Measurements from ENCODE around the gene KCNC4.

DNA sequence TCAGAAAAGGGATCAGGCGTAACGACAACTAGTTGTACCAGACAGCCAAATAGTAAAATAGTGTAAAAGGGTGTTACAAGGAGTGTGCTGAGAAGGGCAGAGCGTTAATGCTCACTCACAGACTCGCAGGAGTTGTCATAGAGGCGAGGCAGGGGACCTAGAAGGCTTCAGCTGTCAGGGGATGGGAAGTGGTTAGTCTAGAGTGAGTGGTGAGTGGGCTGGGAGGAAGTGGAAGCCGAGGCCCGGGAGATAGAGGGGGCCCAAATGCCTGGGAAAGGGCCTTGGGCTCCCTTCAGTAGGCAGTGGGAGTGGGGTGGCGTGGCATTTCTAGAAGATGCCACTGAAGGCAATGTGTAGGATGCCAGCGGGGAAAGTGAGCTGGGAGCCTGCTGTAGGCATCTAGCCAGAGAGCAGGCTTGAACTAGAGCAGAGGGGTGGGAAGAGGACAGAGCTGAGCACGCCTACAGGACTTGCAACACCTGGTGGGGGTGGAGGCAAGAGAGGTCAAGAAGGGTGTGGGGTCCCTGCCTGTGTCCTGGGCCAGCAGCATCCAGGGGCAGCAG is 49.5 kb upstream of the KCNC4 start:
- TF ChIP-seq POLR2A (IDR thresholded peaks at IDR 0.05; ENCODE audit: low read length) (no peak), GATA1 (IDR thresholded peaks at IDR 0.05; ENCODE audit: low read depth, low read length) (no peak)
